ENCODE data around the gene BBOX1. TPM values are rescaled to one million over a fixed set of nuclear protein-coding genes. Genes with fewer than 3 reads are reported as not detected.

BBOX1 gene
- total RNA-seq, 1 donor from 2014 or later = not detected

GRCh38 chr11:27011560-27012233 is 28.9 kb upstream of the BBOX1 start:
- DNase-seq (ENCODE audit: low spot score) = no peak
- intact Hi-C loops (cut with micrococcal nuclease) = no loop called here
- H3K9me3 Mint-ChIP-seq = peaks cover 7% of the 10 kb centered on the region
- no peak overlapping the region for H3K4me3 Mint-ChIP-seq (ENCODE audit: low read depth)
- no peak overlapping the region for H3K27ac Mint-ChIP-seq
- no peaks in the 10 kb centered on the region for H3K4me1 Mint-ChIP-seq (ENCODE audit: low read depth)
- no peaks in the 10 kb centered on the region for H3K36me3 Mint-ChIP-seq (ENCODE audit: low read depth)
- no peaks in the 10 kb centered on the region for H3K27me3 Mint-ChIP-seq (ENCODE audit: low read depth)

GRCh38 chr11:27012234-27012921 is 28.2 kb upstream of the BBOX1 start:
- DNase-seq (ENCODE audit: low spot score) = no peak
- Mint-ChIP-seq H3K27ac (no peak overlapping the region), H3K4me3 (ENCODE audit: low read depth) (no peak overlapping the region), H3K9me3 (peaks cover 7% of the 10 kb centered on the region), H3K27me3 (ENCODE audit: low read depth) (no peaks in the 10 kb centered on the region), H3K4me1 (ENCODE audit: low read depth) (no peaks in the 10 kb centered on the region), H3K36me3 (ENCODE audit: low read depth) (no peaks in the 10 kb centered on the region)
- intact Hi-C loops (cut with micrococcal nuclease) = no loop called here

GRCh38 chr11:27013781-27014361 is 26.7 kb upstream of the BBOX1 start:
- Mint-ChIP-seq H3K4me3 (ENCODE audit: low read depth) (no peak overlapping the region), H3K27me3 (ENCODE audit: low read depth) (no peaks in the 10 kb centered on the region), H3K36me3 (ENCODE audit: low read depth) (no peaks in the 10 kb centered on the region), H3K9me3 (peaks cover 7% of the 10 kb centered on the region), H3K4me1 (ENCODE audit: low read depth) (no peaks in the 10 kb centered on the region), H3K27ac (no peak overlapping the region)
- DNase-seq (ENCODE audit: low spot score) = no peak
- intact Hi-C loops (cut with micrococcal nuclease) = no loop called here

GRCh38 chr11:27018902-27019529 is 21.6 kb upstream of the BBOX1 start:
- Mint-ChIP-seq H3K27ac (no peak overlapping the region), H3K36me3 (ENCODE audit: low read depth) (no peaks in the 10 kb centered on the region), H3K27me3 (ENCODE audit: low read depth) (no peaks in the 10 kb centered on the region), H3K4me1 (ENCODE audit: low read depth) (no peaks in the 10 kb centered on the region), H3K9me3 (no peaks in the 10 kb centered on the region), H3K4me3 (ENCODE audit: low read depth) (no peak overlapping the region)
- intact Hi-C loops (cut with micrococcal nuclease) = no loop called here
- no peak for DNase-seq (ENCODE audit: low spot score)

- DNase-seq (ENCODE audit: low spot score) = no peak
- no peaks in the 10 kb centered on the region for H3K36me3 Mint-ChIP-seq (ENCODE audit: low read depth)
- peaks cover 4% of the 10 kb centered on the region for H3K9me3 Mint-ChIP-seq
- H3K27ac Mint-ChIP-seq = no peak overlapping the region
- H3K4me1 Mint-ChIP-seq (ENCODE audit: low read depth) = no peaks in the 10 kb centered on the region
- intact Hi-C loops (cut with micrococcal nuclease) = no loop called here
- no peak overlapping the region for H3K4me3 Mint-ChIP-seq (ENCODE audit: low read depth)
- no peaks in the 10 kb centered on the region for H3K27me3 Mint-ChIP-seq (ENCODE audit: low read depth)
Measured at GRCh38 chr11:27020751-27021150, 19.9 kb upstream of the BBOX1 start.

GRCh38 chr11:27022659-27023251 is 17.9 kb upstream of the BBOX1 start:
- Mint-ChIP-seq H3K36me3 (ENCODE audit: low read depth) (no peaks in the 10 kb centered on the region), H3K9me3 (peaks cover 4% of the 10 kb centered on the region), H3K27ac (no peak overlapping the region), H3K4me1 (ENCODE audit: low read depth) (no peaks in the 10 kb centered on the region), H3K27me3 (ENCODE audit: low read depth) (no peaks in the 10 kb centered on the region), H3K4me3 (ENCODE audit: low read depth) (no peak overlapping the region)
- intact Hi-C loops (cut with micrococcal nuclease) = no loop called here
- DNase-seq (ENCODE audit: low spot score) = no peak

GRCh38 chr11:27024865-27025264 is 15.8 kb upstream of the BBOX1 start:
- H3K27me3 Mint-ChIP-seq (ENCODE audit: low read depth) = no peaks in the 10 kb centered on the region
- no peaks in the 10 kb centered on the region for H3K36me3 Mint-ChIP-seq (ENCODE audit: low read depth)
- peaks cover 4% of the 10 kb centered on the region for H3K9me3 Mint-ChIP-seq
- no peak for DNase-seq (ENCODE audit: low spot score)
- no peak overlapping the region for H3K27ac Mint-ChIP-seq
- intact Hi-C loops (cut with micrococcal nuclease) = no loop called here
- H3K4me3 Mint-ChIP-seq (ENCODE audit: low read depth) = no peak overlapping the region
- H3K4me1 Mint-ChIP-seq (ENCODE audit: low read depth) = no peaks in the 10 kb centered on the region

GRCh38 chr11:27025312-27025955 is 15.2 kb upstream of the BBOX1 start:
- Mint-ChIP-seq H3K27ac (no peak overlapping the region), H3K9me3 (peaks cover 4% of the 10 kb centered on the region), H3K27me3 (ENCODE audit: low read depth) (no peaks in the 10 kb centered on the region), H3K4me3 (ENCODE audit: low read depth) (no peak overlapping the region), H3K4me1 (ENCODE audit: low read depth) (no peaks in the 10 kb centered on the region), H3K36me3 (ENCODE audit: low read depth) (no peaks in the 10 kb centered on the region)
- intact Hi-C loops (cut with micrococcal nuclease) = no loop called here
- DNase-seq (ENCODE audit: low spot score) = no peak

GRCh38 chr11:27025957-27026733 is 14.5 kb upstream of the BBOX1 start:
- H3K4me1 Mint-ChIP-seq (ENCODE audit: low read depth) = no peaks in the 10 kb centered on the region
- H3K27ac Mint-ChIP-seq = no peak overlapping the region
- H3K27me3 Mint-ChIP-seq (ENCODE audit: low read depth) = no peaks in the 10 kb centered on the region
- intact Hi-C loops (cut with micrococcal nuclease) = no loop called here
- DNase-seq (ENCODE audit: low spot score) = no peak
- H3K36me3 Mint-ChIP-seq (ENCODE audit: low read depth) = no peaks in the 10 kb centered on the region
- H3K9me3 Mint-ChIP-seq = peaks cover 4% of the 10 kb centered on the region
- H3K4me3 Mint-ChIP-seq (ENCODE audit: low read depth) = no peak overlapping the region

- Mint-ChIP-seq H3K27ac (no peak overlapping the region), H3K4me3 (ENCODE audit: low read depth) (no peak overlapping the region), H3K36me3 (ENCODE audit: low read depth) (no peaks in the 10 kb centered on the region), H3K4me1 (ENCODE audit: low read depth) (no peaks in the 10 kb centered on the region), H3K9me3 (peaks cover 18% of the 10 kb centered on the region), H3K27me3 (ENCODE audit: low read depth) (no peaks in the 10 kb centered on the region)
- no peak for DNase-seq (ENCODE audit: low spot score)
- intact Hi-C loops (cut with micrococcal nuclease) = no loop called here
Measured at GRCh38 chr11:27028561-27028965, 12.1 kb upstream of the BBOX1 start.

- H3K36me3 Mint-ChIP-seq (ENCODE audit: low read depth) = no peaks in the 10 kb centered on the region
- DNase-seq (ENCODE audit: low spot score) = no peak
Measured at GRCh38 chr11:27029966-27030365, 10.6 kb upstream of the BBOX1 start.

GRCh38 chr11:27031754-27032153 is 8.9 kb upstream of the BBOX1 start:
- no peaks in the 10 kb centered on the region for H3K36me3 Mint-ChIP-seq (ENCODE audit: low read depth)
- no peak for DNase-seq (ENCODE audit: low spot score)
- H3K27ac Mint-ChIP-seq = no peak overlapping the region
- no peaks in the 10 kb centered on the region for H3K4me1 Mint-ChIP-seq (ENCODE audit: low read depth)
- H3K27me3 Mint-ChIP-seq (ENCODE audit: low read depth) = no peaks in the 10 kb centered on the region
- intact Hi-C loops (cut with micrococcal nuclease) = no loop called here
- H3K4me3 Mint-ChIP-seq (ENCODE audit: low read depth) = no peak overlapping the region
- H3K9me3 Mint-ChIP-seq = peaks cover 33% of the 10 kb centered on the region

More at GRCh38 chr11:27029966-27030365, 10.6 kb upstream of the BBOX1 start:
- Mint-ChIP-seq H3K4me1 (ENCODE audit: low read depth) (no peaks in the 10 kb centered on the region), H3K27ac (no peak overlapping the region), H3K9me3 (peaks cover 29% of the 10 kb centered on the region), H3K4me3 (ENCODE audit: low read depth) (no peak overlapping the region), H3K27me3 (ENCODE audit: low read depth) (no peaks in the 10 kb centered on the region)
- intact Hi-C loops (cut with micrococcal nuclease) = no loop called here
